Hepatocyte (in vitro differentiated cells): ENCODE results near the gene NPTXR.

Experiments
- EZH2 ChIP-seq: fragments of 200-600 bp; sonication (generic); IDR thresholded peaks from 2 replicates; pipeline ENCODE4 v1.6.1; 2016; ENCODE audit warnings: antibody characterized with exemption, mild to moderate bottlenecking, borderline replicate concordance
- EZH2phosphoT487 ChIP-seq: fragments of 200-600 bp; sonication (generic); IDR thresholded peaks from one replicate; pipeline ENCODE4 v1.6.1; 2018; ENCODE audit warnings: antibody characterized with exemption, mild to moderate bottlenecking, low read depth, moderate library complexity; ENCODE audit not compliant: unreplicated experiment, severe bottlenecking
- TF ChIP-seq, protein P1 (sequence below): fragments of 200-600 bp; sonication (generic); IDR thresholded peaks from 2 replicates; pipeline ENCODE4 v1.5.1; 2016; ENCODE audit warnings: antibody characterized with exemption, mild to moderate bottlenecking; ENCODE audit not compliant: poor library complexity

DNA sequence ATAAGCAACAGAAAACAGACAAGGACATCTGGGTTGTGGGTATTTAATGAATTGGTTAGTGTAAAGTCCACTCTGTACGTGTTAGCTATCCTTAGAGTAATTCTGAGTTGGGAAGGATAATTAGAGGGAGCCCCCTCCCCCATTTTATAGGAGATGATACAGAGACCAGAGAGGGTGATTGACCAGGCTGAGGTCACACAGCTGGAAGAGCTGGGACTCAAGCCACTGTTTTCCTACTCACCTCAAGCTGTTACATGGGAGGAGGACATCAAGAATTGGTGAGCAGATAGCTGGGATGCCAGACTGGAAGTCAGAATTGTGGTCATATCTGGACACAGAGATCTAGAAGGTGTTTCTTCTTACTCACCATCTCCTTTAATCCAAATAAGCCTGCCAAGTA is 8.7 kb upstream of the NPTXR start:
- TF ChIP-seq, protein P1, sequence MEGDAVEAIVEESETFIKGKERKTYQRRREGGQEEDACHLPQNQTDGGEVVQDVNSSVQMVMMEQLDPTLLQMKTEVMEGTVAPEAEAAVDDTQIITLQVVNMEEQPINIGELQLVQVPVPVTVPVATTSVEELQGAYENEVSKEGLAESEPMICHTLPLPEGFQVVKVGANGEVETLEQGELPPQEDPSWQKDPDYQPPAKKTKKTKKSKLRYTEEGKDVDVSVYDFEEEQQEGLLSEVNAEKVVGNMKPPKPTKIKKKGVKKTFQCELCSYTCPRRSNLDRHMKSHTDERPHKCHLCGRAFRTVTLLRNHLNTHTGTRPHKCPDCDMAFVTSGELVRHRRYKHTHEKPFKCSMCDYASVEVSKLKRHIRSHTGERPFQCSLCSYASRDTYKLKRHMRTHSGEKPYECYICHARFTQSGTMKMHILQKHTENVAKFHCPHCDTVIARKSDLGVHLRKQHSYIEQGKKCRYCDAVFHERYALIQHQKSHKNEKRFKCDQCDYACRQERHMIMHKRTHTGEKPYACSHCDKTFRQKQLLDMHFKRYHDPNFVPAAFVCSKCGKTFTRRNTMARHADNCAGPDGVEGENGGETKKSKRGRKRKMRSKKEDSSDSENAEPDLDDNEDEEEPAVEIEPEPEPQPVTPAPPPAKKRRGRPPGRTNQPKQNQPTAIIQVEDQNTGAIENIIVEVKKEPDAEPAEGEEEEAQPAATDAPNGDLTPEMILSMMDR = no peak
- TF ChIP-seq EZH2 (no peak), EZH2phosphoT487 (no peak)
